Kidney (tissue), 14 donors: ENCODE data around the gene CCDC78. TPM values are rescaled to one million over a fixed set of nuclear protein-coding genes. Genes with fewer than 3 reads are reported as not detected.

Experiments
- DNase-seq, 5 donors: peaks; one replicate each; pipeline ENCODE4 v3.0.0-alpha.2; 2013 to 2020
- FAIRE-seq: peaks from 2 replicates; lab custom pipeline; 2012; peaks lifted over from hg19 to GRCh38; lab: Jason Lieb, UNC
- H3K27ac ChIP-seq, 2 donors: one replicate each; pipeline ENCODE4 v1.7.0; 2013; ENCODE audit warnings: low read depth in 2 of 2, low read length in 2 of 2, inconsistent platforms in 1 of 2
- H3K27me3 ChIP-seq: one replicate; pipeline ENCODE4 v1.7.1; 2013; ENCODE audit warnings: low read length, inconsistent platforms; ENCODE audit not compliant: control insufficient read depth, insufficient read depth
- H3K36me3 ChIP-seq, 3 donors: one replicate each; pipeline versions ENCODE4 v1.7.0 to v1.7.1; 2013; ENCODE audit warnings: low read length in 3 of 3, control low read depth in 1 of 3, inconsistent platforms in 1 of 3; ENCODE audit not compliant: insufficient read depth in 3 of 3, control insufficient read depth in 2 of 3
- H3K4me1 ChIP-seq, 3 donors: one replicate each; pipeline versions ENCODE4 v1.7.0 to v1.7.1; 2013; ENCODE audit warnings: low read length in 3 of 3, inconsistent platforms in 1 of 3, low read depth in 1 of 3; ENCODE audit not compliant: control insufficient read depth in 2 of 3, insufficient read depth in 2 of 3
- H3K4me3 ChIP-seq, 3 donors: one replicate each; pipeline versions ENCODE4 v1.7.0 to v1.8.1; 2013; ENCODE audit warnings: low read length in 3 of 3, control low read depth in 1 of 3, inconsistent platforms in 1 of 3
- H3K9ac ChIP-seq, 3 donors: one replicate each; pipeline versions ENCODE4 v1.7.0 to v1.7.1; 2013; ENCODE audit warnings: low read length in 3 of 3, control low read depth in 1 of 3, inconsistent platforms in 1 of 3
- H3K9me3 ChIP-seq, 3 donors: one replicate each; pipeline versions ENCODE4 v1.7.0 to v1.7.1; 2013; ENCODE audit warnings: low read length in 3 of 3, control low read depth in 1 of 3, inconsistent platforms in 1 of 3; ENCODE audit not compliant: control insufficient read depth in 2 of 3, insufficient read depth in 1 of 3
- CTCF ChIP-seq: IDR thresholded peaks from 3 replicates; pipeline ENCODE4 v1.5.1; 2012; ENCODE audit warnings: mild to moderate bottlenecking, moderate library complexity, borderline replicate concordance; ENCODE audit not compliant: insufficient read depth; ENCODE audit errors: extremely low read depth
- intact Hi-C: fragments of 100-400 bp; cut with DNase I; formaldehyde crosslinking; loops from one replicate; pipeline ENCODE4 v1.11.1; 2022
- polyA plus RNA-seq: library from polyadenylated mRNA; stranded (reverse); fragments of 350-450 nt; fragmentation: Illumina TruSeq; extraction: RNeasy Lipid Tissue Mini Kit (QIAGEN cat#74804); gene quantifications from one replicate; pipeline ENCODE4 v1.2.3, GENCODE V29; 2014; ENCODE audit warnings: low read depth, low replicate concordance; ENCODE audit not compliant: insufficient read depth
- total RNA-seq: library from RNA; stranded (reverse); fragmentation: NEBNext Ultra II Directional; extraction: Animal tissue kit (Norgen Biotek cat#: 25700); gene quantifications from one replicate; pipeline ENCODE4 v1.2.1, GENCODE V29; 2021
- donor health status: control.
- donor health status: control.
- donor health status: control.
- donor health status: control.
- donor health status: control.
- donor health status: DM: yes; HTN: yes; CAD: no.
- donor health status: Normal renal cell carcinoma (clear cell type).

Gene CCDC78
- total and polyA plus RNA-seq, 2 donors from 2014 or later, result 1.3 to 2.6 TPM

GRCh38 chr16:711548-712320 lies 14.5 kb downstream of the CCDC78 start:
- Histone ChIP-seq H3K27ac (no peak overlapping the region), H3K36me3 (no peaks in the 10 kb centered on the region), H3K4me3 (no peak overlapping the region), H3K4me1 (peaks cover 0 to 16% (median 0%) of the 10 kb centered on the region in 3 donors), H3K9me3 (no peaks in the 10 kb centered on the region), H3K9ac (no peak overlapping the region), H3K27me3 (peaks cover 6% of the 10 kb centered on the region)
- peak; percentile 92 for TF ChIP-seq CTCF
- intact Hi-C loops, result no loop called here
- DNase-seq, result peak; percentile 60 to 93 (median 80)
- FAIRE-seq, result no peak

GRCh38 chr16:711084-711483 lies 15.2 kb downstream of the CCDC78 start:
- no peak for TF ChIP-seq CTCF
- Histone ChIP-seq H3K27me3 (peaks cover 6% of the 10 kb centered on the region), H3K9me3 (no peaks in the 10 kb centered on the region), H3K27ac (no peak overlapping the region), H3K36me3 (no peaks in the 10 kb centered on the region), H3K9ac (no peak overlapping the region), H3K4me1 (peaks cover 0 to 10% (median 0%) of the 10 kb centered on the region in 3 donors), H3K4me3 (no peak overlapping the region)
- intact Hi-C loops, result no loop called here
- no peak for FAIRE-seq
- no peak for DNase-seq

GRCh38 chr16:710500-711075 lies 15.7 kb downstream of the CCDC78 start:
- Histone ChIP-seq H3K4me1 (peaks cover 0 to 6% (median 0%) of the 10 kb centered on the region in 3 donors), H3K36me3 (no peaks in the 10 kb centered on the region), H3K27ac (no peak overlapping the region), H3K4me3 (no peak overlapping the region), H3K27me3 (peaks cover 6% of the 10 kb centered on the region), H3K9me3 (no peaks in the 10 kb centered on the region), H3K9ac (no peak overlapping the region)
- intact Hi-C loops, result no loop called here
- no peak for DNase-seq
- no peak for FAIRE-seq
- no peak for TF ChIP-seq CTCF
